Activated CD4-positive, CD25-positive, alpha-beta regulatory T cell treated with anti-CD3 and anti-CD28 coated beads, Interleukin-2, amount 50 U/mL, for 16 hours (primary cell): ENCODE data around the gene TPR.

Experiments used
- DNase-seq: peaks from one replicate; pipeline ENCODE4 v3.0.0-alpha.2; 2020; ENCODE audit warnings: low read depth, low spot score

Gene TPR

DNA sequence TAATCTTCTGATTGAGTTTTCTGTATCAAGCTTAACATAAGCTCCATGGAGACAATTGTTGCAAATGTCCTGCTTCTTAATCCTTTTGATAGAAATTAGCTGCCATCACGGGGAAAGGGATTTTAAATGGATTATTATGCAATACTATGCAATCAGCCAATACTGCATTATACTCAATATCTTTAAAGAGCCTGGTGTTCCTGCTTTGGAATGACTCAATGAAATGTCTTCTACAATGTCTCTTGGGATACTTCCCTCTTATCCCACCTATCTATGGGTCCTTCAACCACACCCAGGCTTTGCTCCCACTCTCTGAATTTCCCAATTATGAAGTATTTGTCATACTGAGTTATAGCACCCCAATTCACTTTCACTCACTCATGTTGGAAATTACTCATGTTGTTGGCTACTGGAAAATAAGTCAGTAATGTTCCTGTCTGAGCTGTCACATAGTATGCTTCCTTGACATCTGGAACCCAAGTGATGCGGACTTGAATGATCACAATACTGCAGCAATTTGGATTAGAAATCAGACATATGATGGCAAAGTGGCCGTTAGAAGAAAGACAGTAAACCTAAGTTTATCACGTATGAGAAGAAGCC, 85.0 kb downstream of the TPR start:
- DNase-seq: no peak

DNA sequence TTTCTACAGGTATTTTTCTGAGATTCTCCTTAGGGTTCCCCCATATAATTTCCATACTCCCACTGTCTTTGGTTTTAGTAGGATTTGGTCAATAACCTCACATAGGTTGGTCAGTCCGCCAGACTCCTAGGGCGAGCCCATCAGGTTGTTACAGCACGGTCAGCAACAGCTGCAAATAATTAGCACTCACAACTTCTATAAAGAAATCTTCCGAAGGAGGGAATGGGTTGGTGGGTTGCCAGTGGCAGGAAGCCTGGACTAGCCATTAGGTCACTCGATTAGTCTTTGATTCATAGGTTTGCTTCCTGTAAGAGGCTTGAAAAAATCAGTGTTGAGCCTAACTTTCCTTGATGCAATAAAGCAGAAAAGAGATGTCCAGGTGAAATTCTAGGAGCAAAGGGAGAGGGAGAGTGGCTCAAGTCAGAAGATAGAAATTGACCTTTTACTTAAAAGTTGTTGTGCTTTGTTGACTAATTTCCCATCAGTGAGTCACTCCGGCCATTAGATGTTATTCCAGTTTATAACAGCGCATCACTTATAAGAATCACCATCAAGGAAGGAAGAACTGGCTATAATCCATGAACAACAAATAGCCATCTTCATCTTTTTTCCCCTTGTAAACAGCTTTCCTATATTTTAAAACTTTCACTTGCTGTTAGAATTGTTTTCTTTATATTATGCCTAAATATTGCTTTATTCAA, 88.3 kb downstream of the TPR start:
- DNase-seq: no peak

DNA sequence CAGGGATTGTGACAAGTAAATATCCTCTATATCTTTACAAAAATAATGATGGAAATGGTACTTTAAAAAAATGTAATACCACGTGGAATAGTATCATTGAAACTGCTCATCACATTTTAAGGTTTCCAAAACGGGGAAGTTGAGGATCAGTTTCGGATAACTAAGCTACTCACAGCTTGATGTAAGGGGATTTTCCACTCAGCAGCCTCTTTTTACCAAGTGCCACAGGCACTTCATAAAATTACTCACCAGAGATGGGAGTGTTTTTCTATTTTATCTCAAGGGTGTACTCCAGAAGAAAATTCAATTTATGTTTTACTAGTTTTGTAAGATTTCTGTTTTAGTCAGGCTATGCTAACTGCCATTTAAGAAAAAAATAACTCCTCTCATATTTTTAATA, 91.7 kb downstream of the TPR start:
- DNase-seq: no peak

DNA sequence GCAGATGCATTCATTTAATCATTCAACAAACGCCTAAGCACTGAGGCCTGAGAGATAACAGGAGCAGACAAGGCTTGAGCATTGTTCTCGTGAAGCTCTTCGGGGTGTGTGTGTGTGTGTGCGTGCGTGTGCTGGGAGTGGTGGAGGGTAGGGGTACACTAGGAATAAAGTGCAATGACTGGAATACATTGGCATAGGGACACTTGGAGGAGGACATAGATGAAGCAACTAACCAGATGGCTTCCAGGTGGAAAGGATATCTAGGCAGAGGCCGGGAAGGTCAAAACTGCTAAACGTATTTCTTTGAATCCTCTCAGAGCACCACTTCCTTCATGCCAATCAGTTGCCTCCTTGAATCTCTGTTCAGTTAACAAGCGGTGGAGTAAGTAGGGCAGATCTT, 92.6 kb downstream of the TPR start:
- DNase-seq: no peak

DNA sequence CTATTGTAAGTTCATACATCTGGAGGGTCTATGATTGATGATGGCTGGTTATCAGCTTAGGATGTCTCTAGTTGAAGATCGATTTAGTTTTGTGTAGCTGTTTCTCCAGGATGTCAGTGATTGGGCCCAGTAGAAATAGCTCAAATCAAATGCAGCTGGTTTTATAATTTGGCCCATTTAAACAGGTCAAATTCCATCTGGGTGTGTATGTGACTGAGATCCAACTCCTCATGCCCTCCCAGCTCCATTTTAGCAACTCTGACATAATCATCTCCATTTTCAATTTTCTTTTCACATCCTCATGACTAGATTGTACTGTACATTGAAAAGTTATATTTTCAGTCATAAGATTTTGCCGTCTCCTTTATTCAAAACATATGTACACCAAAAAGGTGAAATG, 99.2 kb downstream of the TPR start:
- no peak for DNase-seq

DNA sequence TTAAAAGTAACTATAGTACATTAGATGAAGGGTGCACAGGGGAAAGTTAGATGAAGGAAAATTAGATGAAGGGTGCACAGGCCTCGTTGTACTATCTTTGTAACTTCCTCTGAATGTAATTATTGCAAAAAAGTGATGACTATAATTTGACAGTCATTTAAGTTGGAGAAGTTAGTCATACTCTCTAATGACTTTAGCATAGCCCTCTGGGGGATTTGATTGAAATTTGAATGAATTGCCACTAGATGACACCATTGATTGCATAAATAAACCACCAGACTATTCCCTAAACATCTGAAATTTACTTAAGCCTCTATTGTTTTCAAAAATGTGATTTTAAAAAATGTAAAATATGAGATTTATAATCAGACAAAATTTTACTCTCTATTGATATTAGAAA, 102.6 kb downstream of the TPR start:
- no peak for DNase-seq

DNA sequence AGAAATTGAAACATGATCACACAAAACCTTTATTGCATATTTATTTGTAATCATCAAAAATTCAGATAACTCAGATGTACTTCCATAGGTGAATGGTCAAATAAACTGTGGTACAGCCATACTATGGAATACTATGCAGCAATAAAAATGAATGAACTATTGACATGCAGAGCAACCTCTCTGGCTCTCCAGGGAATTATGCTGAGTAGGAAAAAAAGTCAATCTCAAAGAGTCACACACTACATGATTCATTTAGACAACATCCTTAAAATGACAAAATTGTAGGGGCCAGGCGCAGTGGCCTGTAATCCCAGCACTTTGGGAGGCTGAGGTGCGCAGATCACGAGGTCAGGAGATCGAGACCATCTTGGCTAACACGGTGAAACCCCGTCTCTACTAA, 104.0 kb downstream of the TPR start:
- DNase-seq: no peak
